Pancreas (tissue), 10 donors: ENCODE measurements around the gene ZNF563. TPM values are rescaled to one million over a fixed set of nuclear protein-coding genes. Genes with fewer than 3 reads are reported as not detected.
"Not testable (repeated sequence)": the region's sequence is repeated elsewhere in the genome, so short reads cannot be mapped to it uniquely, and the experiment has no call there.

Experiments
- ATAC-seq, 4 donors: fragments of 200-7000 bp; cut with Tn5 transposase; one replicate each; pipeline versions ENCODE4 v1.8.0 to v1.9.1; 2020; ENCODE audit warnings: mild to moderate bottlenecking in 4 of 4, moderate library complexity in 4 of 4
- DNase-seq, 6 donors: peaks; one replicate each; pipeline ENCODE4 v3.0.0-alpha.2; 2020
- FAIRE-seq: peaks from 2 replicates; lab custom pipeline; 2012; peaks lifted over from hg19 to GRCh38; lab: Jason Lieb, UNC
- H3K27ac ChIP-seq, 4 donors: fragments of 200-600 bp; sonication (generic); 1 replicate in 3 of 4; 2 replicates in 1 of 4; pipeline versions ENCODE4 v1.5.0 to v1.8.0; 2020
- H3K27me3 ChIP-seq, 4 donors: fragments of 200-600 bp; one replicate each; pipeline ENCODE4 v1.8.0; 2021
- H3K36me3 ChIP-seq, 3 donors: fragments of 200-600 bp; sonication (generic) in 1 of 3; one replicate each; pipeline versions ENCODE4 v1.5.0 to v1.8.0; 2020 to 2021
- H3K4me1 ChIP-seq, 3 donors: fragments of 200-600 bp; one replicate each; pipeline ENCODE4 v1.8.0; 2021
- H3K4me3 ChIP-seq, 4 donors: fragments of 200-600 bp; sonication (generic) in 2 of 4; one replicate each; pipeline versions ENCODE4 v1.5.0 to v1.8.0; 2020 to 2021
- H3K9me3 ChIP-seq, 4 donors: fragments of 200-600 bp; one replicate each; pipeline ENCODE4 v1.8.0; 2021
- WGBS, 2 donors: extraction: QIAGEN DNeasy Blood & Tissue Kit; methylation state at CpG; one replicate each; pipeline ENCODE4 v1.1.7; 2013; 5-methylcytosine and 5-hydroxymethylcytosine counted together
- intact Hi-C, 3 donors: fragments of 100-400 bp; cut with DNase I; formaldehyde crosslinking; loops; one replicate each; pipeline versions ENCODE4 v1.11.1 to v1.14.2; 2022
- polyA plus RNA-seq, 2 donors: library from polyadenylated mRNA; stranded (reverse); fragments of 200-250 nt; gene quantifications; one replicate each; pipeline ENCODE4 v1.2.3, GENCODE V29; 2013
- total RNA-seq, 6 donors: library from RNA; stranded (reverse); fragmentation: NEBNext Ultra II Directional in 4 of 6; extraction: Animal tissue kit (Norgen Biotek cat#: 25700) in 4 of 6; gene quantifications; one replicate each; pipeline versions ENCODE4 v1.2.1 to v1.2.4, GENCODE V29; 2021 to 2023
- TF ChIP-seq, protein P1 (sequence below), 4 donors: fragments of 200-600 bp; sonication (generic) in 3 of 4; IDR thresholded peaks; one replicate each; pipeline versions ENCODE4 v1.5.0 to v1.8.0; 2021; ENCODE audit warnings: antibody characterized with exemption in 4 of 4
- donor health status: healthy with polysubstance abuse.
- donor health status: DM: no; HTN: no; CAD: no; lungs with moderate emphysema.
- donor health status: DM: no; HTN: no; CAD: no.
- donor health status: control.
- donor health status: control.
- donor health status: Bipolar disorder and iron deficiency.
- donor health status: DM: yes; HTN: yes; CAD: no.
- donor health status: DM: no; HTN: no; CAD: no.
- donor health status: DM: no; HTN: no; CAD: no.
- donor health status: DM: yes; HTN: yes; CAD: no.

ZNF563 gene
- total and polyA plus RNA-seq, 8 donors, result 1.0 to 2.9 (median 1.8) TPM

DNA sequence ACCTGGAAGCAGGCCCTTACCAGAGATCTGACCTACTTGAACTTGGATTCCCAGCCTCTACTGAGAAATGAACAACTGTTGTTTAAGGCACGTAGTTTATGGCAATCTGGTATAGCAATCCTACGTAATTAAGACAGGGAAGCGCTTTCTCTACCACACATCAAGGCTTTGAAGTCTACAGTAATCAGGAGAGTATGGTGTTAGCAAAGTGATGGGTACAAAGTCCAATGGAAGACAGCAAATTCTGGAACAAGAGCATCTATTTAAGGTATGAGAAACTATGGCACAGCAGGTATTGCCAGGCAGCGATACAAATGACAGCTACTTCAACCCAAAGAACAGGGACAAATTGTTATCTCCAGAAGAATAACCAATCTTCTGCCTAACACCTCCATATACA is 3.1 kb downstream of the ZNF563 start:
- H3K4me3 ChIP-seq, result no peak overlapping the region
- TF ChIP-seq, protein P1, sequence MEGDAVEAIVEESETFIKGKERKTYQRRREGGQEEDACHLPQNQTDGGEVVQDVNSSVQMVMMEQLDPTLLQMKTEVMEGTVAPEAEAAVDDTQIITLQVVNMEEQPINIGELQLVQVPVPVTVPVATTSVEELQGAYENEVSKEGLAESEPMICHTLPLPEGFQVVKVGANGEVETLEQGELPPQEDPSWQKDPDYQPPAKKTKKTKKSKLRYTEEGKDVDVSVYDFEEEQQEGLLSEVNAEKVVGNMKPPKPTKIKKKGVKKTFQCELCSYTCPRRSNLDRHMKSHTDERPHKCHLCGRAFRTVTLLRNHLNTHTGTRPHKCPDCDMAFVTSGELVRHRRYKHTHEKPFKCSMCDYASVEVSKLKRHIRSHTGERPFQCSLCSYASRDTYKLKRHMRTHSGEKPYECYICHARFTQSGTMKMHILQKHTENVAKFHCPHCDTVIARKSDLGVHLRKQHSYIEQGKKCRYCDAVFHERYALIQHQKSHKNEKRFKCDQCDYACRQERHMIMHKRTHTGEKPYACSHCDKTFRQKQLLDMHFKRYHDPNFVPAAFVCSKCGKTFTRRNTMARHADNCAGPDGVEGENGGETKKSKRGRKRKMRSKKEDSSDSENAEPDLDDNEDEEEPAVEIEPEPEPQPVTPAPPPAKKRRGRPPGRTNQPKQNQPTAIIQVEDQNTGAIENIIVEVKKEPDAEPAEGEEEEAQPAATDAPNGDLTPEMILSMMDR (IDR thresholded peaks at IDR 0.05), result no peak
- H3K27me3 ChIP-seq, result no peaks in the 10 kb centered on the region
- no peak overlapping the region for H3K27ac ChIP-seq
- ATAC-seq (no peak), DNase-seq (no peak), FAIRE-seq (no peak)
- intact Hi-C loops, result no loop called here
- no peaks in the 10 kb centered on the region for H3K9me3 ChIP-seq
- WGBS, 2 donors, result 94 to 99% methylated on average over 4 of the region's 4 CpGs
- no peaks in the 10 kb centered on the region for H3K36me3 ChIP-seq
- peaks cover 0 to 11% (median 9%) of the 10 kb centered on the region in 3 donors for H3K4me1 ChIP-seq

DNA sequence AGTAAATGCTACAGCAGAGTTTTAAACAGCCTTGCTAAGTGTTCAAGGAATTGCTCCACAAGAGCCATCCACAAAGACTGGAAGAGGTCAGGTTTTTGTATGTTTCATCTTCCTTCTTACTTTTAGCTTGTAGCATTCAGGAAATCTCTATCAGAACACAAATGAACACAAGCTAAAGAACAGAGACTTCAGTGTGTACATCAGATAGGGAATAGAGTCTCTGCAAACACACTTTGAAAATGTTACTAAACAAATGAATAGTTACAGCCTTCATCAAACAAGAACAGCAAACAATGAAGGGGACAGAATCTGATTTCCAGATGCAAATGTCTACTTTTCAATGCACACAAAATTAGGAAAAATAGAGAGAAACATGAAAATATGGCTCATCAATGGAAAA is 7.7 kb downstream of the ZNF563 start:
- Histone ChIP-seq H3K36me3 (peaks cover 0 to 15% (median 0%) of the 10 kb centered on the region in 3 donors), H3K4me1 (no peaks in the 10 kb centered on the region), H3K4me3 (no peak overlapping the region), H3K9me3 (no peaks in the 10 kb centered on the region), H3K27ac (no peak overlapping the region), H3K27me3 (no peaks in the 10 kb centered on the region)
- FAIRE-seq (no peak), ATAC-seq (no peak), DNase-seq (no peak)
- intact Hi-C loops, result no loop called here
- TF ChIP-seq, protein P1 (IDR thresholded peaks at IDR 0.05), result no peak

DNA sequence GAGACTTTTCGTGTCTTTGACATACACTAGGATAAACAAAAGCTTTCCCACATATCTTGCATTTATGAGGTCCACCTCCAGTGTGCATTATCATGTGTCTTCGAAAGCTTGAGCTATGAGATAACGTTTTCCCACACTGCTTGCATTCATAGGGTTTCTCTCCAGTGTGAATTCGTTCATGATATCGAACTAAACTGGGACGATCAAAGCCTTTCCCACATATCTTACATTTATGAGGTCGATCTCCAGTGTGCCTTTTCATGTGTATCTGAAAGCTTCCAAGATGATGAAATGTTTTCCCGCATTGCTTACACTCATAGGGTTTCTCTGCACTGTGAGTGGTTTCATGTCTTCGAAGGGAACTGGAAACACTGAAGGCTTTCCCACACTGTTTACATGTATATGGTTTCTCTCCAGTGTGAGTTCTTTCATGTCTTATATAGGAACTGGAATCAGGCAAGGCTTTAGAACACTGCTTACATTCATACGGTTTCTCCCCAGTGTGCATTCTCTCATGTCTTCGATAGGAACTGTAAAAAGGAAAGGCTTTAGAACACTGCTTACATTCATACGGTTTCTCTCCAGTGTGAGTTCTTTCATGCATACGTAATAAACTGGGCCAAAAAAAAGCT is 14.5 kb downstream of the ZNF563 start:
- FAIRE-seq (no peak), ATAC-seq (no peak), DNase-seq (no peak)
- Histone ChIP-seq H3K27ac (no peak overlapping the region), H3K9me3 (no peaks in the 10 kb centered on the region), H3K36me3 (peaks cover 0 to 35% (median 0%) of the 10 kb centered on the region in 3 donors), H3K4me1 (no peaks in the 10 kb centered on the region), H3K27me3 (no peaks in the 10 kb centered on the region), H3K4me3 (no peak overlapping the region)
- TF ChIP-seq, protein P1 (IDR thresholded peaks at IDR 0.05), result no peak
- 96 to 98% methylated on average over 13 of the region's 13 CpGs for WGBS, 2 donors
- intact Hi-C loops, result no loop called here

DNA sequence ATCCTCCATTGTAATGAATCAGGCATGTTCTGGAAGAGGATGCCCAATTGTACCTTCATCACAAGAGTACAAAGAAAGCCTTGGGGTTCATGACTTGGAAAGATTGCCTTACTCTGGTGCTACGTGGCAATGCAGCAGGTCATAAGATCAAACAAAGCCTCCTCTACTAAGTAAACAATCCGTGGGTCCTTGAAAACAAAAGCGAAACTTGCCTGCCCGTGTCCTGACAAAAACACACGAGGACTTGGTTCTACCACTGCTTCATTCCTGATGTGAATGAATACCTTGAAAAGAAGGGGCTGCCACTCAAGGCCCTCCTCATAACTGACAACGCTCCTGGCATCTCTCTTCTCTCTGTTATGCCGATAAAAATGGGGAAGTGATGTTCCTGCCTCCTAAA is 18.9 kb downstream of the ZNF563 start:
- no peak for FAIRE-seq
- 35 to 37% methylated on average over 7 of the region's 7 CpGs for WGBS, 2 donors
- H3K4me3 ChIP-seq, result peak overlapping the region in 1 of 4 donors; percentile 15

DNA sequence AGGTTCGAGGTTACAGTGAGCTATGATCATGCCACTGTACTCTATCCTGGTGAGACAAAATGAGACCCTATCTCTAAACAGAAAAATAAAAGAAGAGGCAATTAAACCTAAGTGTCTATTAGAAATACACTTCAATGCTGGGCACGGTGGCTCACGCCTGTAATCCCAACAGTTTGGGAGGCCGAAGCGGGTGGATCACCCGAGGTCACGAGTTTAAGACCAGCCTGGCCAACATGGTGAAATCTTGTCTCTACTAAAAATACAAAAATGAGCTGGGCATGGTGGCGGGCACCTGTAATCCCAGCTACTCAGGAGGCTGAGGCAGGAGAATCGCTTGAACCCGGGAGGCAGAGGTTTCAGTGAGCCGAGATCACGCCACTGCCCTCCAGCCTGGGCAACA is 24.5 kb downstream of the ZNF563 start:
- H3K9me3 ChIP-seq, intact Hi-C loops, DNase-seq, ATAC-seq, H3K27ac ChIP-seq, FAIRE-seq, H3K36me3 ChIP-seq, H3K4me1 ChIP-seq, H3K27me3 ChIP-seq, H3K4me3 ChIP-seq: not testable (repeated sequence)
- 95 to 96% methylated on average over 12 of the region's 12 CpGs for WGBS, 2 donors

More for the DNA sequence above, 18.9 kb downstream of the ZNF563 start:
- H3K27ac ChIP-seq, result peak overlapping the region in 2 of 4 donors; percentile 54 to 57
- no peaks in the 10 kb centered on the region for H3K9me3 ChIP-seq
- H3K27me3 ChIP-seq, result no peaks in the 10 kb centered on the region
- ATAC-seq, result peak; percentile 50 to 93 (median 74)
- intact Hi-C loops, result no loop called here
- H3K4me1 ChIP-seq, result no peaks in the 10 kb centered on the region
- peak in 2 of 6 donors; percentile 22 to 42 for DNase-seq
- TF ChIP-seq, protein P1 (IDR thresholded peaks at IDR 0.05), result no peak
- H3K36me3 ChIP-seq, result peaks cover 0 to 14% (median 0%) of the 10 kb centered on the region in 3 donors
